Thyroid gland (tissue), 4 donors: Measurements from ENCODE around the gene KY. TPM values are rescaled to one million over a fixed set of nuclear protein-coding genes. Genes with fewer than 3 reads are reported as not detected.
A peak's percentile ranks its signal among the peaks of the same experiment; 100 is the strongest.

Experiments used
- DNase-seq, 2 donors: peaks; one replicate each; pipeline ENCODE4 v3.0.0-alpha.2; 2019
- H3K27ac ChIP-seq, 3 donors: fragments of 200-600 bp; sonication (generic); 1 replicate in 2 of 3; 2 replicates in 1 of 3; pipeline ENCODE4 v1.5.1; 2016 to 2019; ENCODE audit warnings: mild to moderate bottlenecking in 1 of 3, moderate library complexity in 1 of 3
- H3K27me3 ChIP-seq: fragments of 200-600 bp; sonication (generic); one replicate; pipeline ENCODE4 v1.5.1; 2019
- H3K36me3 ChIP-seq, 2 donors: fragments of 200-600 bp; sonication (generic); one replicate each; pipeline ENCODE4 v1.5.1; 2016 to 2019
- H3K4me1 ChIP-seq, 2 donors: fragments of 200-600 bp; sonication (generic); one replicate each; pipeline ENCODE4 v1.5.1; 2017 to 2019
- H3K4me3 ChIP-seq, 3 donors: fragments of 200-600 bp; sonication (generic); replicated peaks in 1 of 3; 1 replicate in 2 of 3; 2 replicates in 1 of 3; pipeline ENCODE4 v1.5.1; 2016; ENCODE audit warnings: mild to moderate bottlenecking in 1 of 3
- H3K9me3 ChIP-seq: fragments of 200-600 bp; sonication (generic); one replicate; pipeline ENCODE4 v1.5.1; 2017
- POLR2A ChIP-seq, 2 donors: fragments of 450-650 bp; IDR thresholded peaks; one replicate each; pipeline ENCODE4 v1.6.1; 2017; ENCODE audit warnings: antibody characterized with exemption in 2 of 2, mild to moderate bottlenecking in 2 of 2, moderate library complexity in 1 of 2
- WGBS, 2 donors: methylation state at CpG; one replicate each; pipeline ENCODE4 v1.1.5; 2017; 5-methylcytosine and 5-hydroxymethylcytosine counted together
- intact Hi-C: fragments of 100-400 bp; cut with DNase I; formaldehyde crosslinking; loops from one replicate; pipeline ENCODE4 v1.15.1; 2023
- total RNA-seq, 4 donors: library from RNA; depleted of rRNA; stranded (reverse); fragments of >200 nt; gene quantifications; one replicate each; pipeline ENCODE4 v1.2.3, GENCODE V29; 2016
- TF ChIP-seq, protein P1 (sequence below), 6 experiments: fragments of 200-600 bp in 3 of 6; fragments of 450-650 bp in 3 of 6; sonication (generic) in 3 of 6; IDR thresholded peaks; one replicate each; pipeline ENCODE4 v1.5.1; 2016 to 2019; ENCODE audit warnings: antibody characterized with exemption in 6 of 6, mild to moderate bottlenecking in 2 of 6, inconsistent platforms in 1 of 6, moderate library complexity in 1 of 6

Gene KY
- total RNA-seq, 4 donors from 2014 or later, result 3.2 to 10.2 (median 7.2) TPM

GRCh38 chr3:134640872-134641470 is 9.9 kb downstream of the KY start:
- Histone ChIP-seq H3K4me3 (no peak overlapping the region), H3K4me1 (no peaks in the 10 kb centered on the region), H3K36me3 (no peaks in the 10 kb centered on the region), H3K27ac (no peak overlapping the region), H3K9me3 (no peaks in the 10 kb centered on the region), H3K27me3 (no peaks in the 10 kb centered on the region)
- WGBS, 2 donors, result 59% methylated on average over 4 of the region's 4 CpGs
- intact Hi-C loops, result no loop called here
- DNase-seq, result peak; percentile 47 to 53
- TF ChIP-seq POLR2A (IDR thresholded peaks at IDR 0.05), result no peak
- TF ChIP-seq, protein P1, sequence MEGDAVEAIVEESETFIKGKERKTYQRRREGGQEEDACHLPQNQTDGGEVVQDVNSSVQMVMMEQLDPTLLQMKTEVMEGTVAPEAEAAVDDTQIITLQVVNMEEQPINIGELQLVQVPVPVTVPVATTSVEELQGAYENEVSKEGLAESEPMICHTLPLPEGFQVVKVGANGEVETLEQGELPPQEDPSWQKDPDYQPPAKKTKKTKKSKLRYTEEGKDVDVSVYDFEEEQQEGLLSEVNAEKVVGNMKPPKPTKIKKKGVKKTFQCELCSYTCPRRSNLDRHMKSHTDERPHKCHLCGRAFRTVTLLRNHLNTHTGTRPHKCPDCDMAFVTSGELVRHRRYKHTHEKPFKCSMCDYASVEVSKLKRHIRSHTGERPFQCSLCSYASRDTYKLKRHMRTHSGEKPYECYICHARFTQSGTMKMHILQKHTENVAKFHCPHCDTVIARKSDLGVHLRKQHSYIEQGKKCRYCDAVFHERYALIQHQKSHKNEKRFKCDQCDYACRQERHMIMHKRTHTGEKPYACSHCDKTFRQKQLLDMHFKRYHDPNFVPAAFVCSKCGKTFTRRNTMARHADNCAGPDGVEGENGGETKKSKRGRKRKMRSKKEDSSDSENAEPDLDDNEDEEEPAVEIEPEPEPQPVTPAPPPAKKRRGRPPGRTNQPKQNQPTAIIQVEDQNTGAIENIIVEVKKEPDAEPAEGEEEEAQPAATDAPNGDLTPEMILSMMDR (IDR thresholded peaks at IDR 0.05), result peak in 4 of 6 experiments; percentile 35 to 57 (median 47)

GRCh38 chr3:134640378-134640777 is 10.4 kb downstream of the KY start:
- TF ChIP-seq POLR2A (IDR thresholded peaks at IDR 0.05), result no peak
- no peak overlapping the region for H3K27ac ChIP-seq
- intact Hi-C loops, result no loop called here
- no peaks in the 10 kb centered on the region for H3K4me1 ChIP-seq
- H3K27me3 ChIP-seq, result no peaks in the 10 kb centered on the region
- H3K4me3 ChIP-seq, result no peak overlapping the region
- H3K36me3 ChIP-seq, result no peaks in the 10 kb centered on the region
- WGBS, 2 donors, result 85 to 93% methylated on average over 5 of the region's 5 CpGs
- DNase-seq, result no peak
- H3K9me3 ChIP-seq, result no peaks in the 10 kb centered on the region

DNA sequence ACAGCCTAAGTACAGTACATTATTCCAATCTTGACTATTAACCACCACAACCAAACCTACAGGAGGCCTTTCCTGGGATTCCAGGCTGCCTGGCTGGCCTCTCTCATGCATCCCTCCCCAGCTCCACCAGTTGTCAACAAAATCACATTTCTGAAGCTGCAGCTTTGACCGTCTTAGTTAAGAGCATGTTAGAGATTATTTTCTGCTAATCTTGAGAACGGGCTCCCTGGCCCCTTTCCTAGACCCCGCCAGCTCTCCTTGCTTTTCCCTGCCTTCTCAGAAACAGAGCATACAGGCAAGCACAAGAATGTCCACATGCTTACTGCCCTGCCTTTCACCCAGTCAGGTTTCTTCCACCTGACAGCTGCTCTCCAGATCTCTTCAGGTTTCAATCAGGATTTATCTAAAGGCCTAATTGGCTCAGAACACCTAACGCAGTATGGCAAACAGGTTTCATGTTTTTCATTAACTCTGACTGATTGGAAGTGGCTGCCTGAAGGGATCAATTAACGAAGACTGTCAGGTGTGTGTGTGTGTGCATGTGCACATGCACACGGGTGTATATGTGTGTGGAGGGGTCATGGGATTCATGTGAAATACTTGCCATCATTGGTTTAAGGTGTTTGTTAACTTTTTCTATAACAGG is 12.3 kb downstream of the KY start:
- DNase-seq, result no peak
- H3K4me3 ChIP-seq, result no peak overlapping the region
- H3K27me3 ChIP-seq, result no peaks in the 10 kb centered on the region
- intact Hi-C loops, result no loop called here
- H3K9me3 ChIP-seq, result no peaks in the 10 kb centered on the region
- WGBS, 2 donors, result 83 to 84% methylated on average over 6 of the region's 6 CpGs
- no peak overlapping the region for H3K27ac ChIP-seq
- TF ChIP-seq POLR2A (IDR thresholded peaks at IDR 0.05), result no peak
- TF ChIP-seq, protein P1 (IDR thresholded peaks at IDR 0.05), result no peak
- no peaks in the 10 kb centered on the region for H3K36me3 ChIP-seq
- H3K4me1 ChIP-seq, result no peaks in the 10 kb centered on the region

- no peak for DNase-seq
- Histone ChIP-seq H3K4me1 (no peaks in the 10 kb centered on the region), H3K27me3 (no peaks in the 10 kb centered on the region), H3K36me3 (no peaks in the 10 kb centered on the region), H3K9me3 (no peaks in the 10 kb centered on the region), H3K27ac (no peak overlapping the region), H3K4me3 (no peak overlapping the region)
- TF ChIP-seq, protein P1 (IDR thresholded peaks at IDR 0.05), result no peak
- no peak for TF ChIP-seq POLR2A (IDR thresholded peaks at IDR 0.05)
- intact Hi-C loops, result no loop called here
- WGBS, 2 donors, result 95 to 100% methylated on average over 1 of the region's 1 CpG
These were observed 14.4 kb downstream of the KY start for GRCh38 chr3:134636406-134636805.

DNA sequence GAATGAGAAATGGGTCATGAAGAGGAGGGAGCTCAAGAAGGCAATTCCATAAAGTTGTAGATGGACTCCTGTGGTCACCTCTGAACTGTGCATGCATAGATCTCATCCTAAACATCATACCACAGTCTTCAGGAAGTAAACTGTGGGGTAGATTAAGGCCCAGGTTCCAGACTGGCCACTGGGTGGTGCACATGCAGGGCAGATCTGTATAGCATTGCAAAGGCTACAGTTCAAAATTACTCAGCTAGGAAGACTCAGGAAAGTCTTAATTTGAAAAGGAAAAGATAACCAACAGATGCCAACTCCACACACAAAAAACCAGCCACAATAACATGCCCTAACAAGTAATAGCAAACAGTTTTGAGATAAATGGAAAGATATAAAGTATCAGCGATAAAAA is 20.3 kb downstream of the KY start:
- Histone ChIP-seq H3K27me3 (no peaks in the 10 kb centered on the region), H3K4me3 (no peak overlapping the region), H3K9me3 (no peaks in the 10 kb centered on the region), H3K36me3 (no peaks in the 10 kb centered on the region), H3K4me1 (no peaks in the 10 kb centered on the region), H3K27ac (no peak overlapping the region)
- WGBS, 2 donors, result 94 to 98% methylated on average over 1 of the region's 1 CpG
- intact Hi-C loops, result no loop called here
- DNase-seq, result no peak
- TF ChIP-seq, protein P1 (IDR thresholded peaks at IDR 0.05), result no peak
- TF ChIP-seq POLR2A (IDR thresholded peaks at IDR 0.05), result no peak
